Thyroid gland (tissue), 4 donors: ENCODE measurements around the gene SORCS2. TPM values are rescaled to one million over a fixed set of nuclear protein-coding genes. Genes with fewer than 3 reads are reported as not detected.

ENCODE experiments used
- DNase-seq, 2 donors: peaks; one replicate each; pipeline ENCODE4 v3.0.0-alpha.2; 2019
- H3K27ac ChIP-seq, 3 donors: fragments of 200-600 bp; sonication (generic); 1 replicate in 2 of 3; 2 replicates in 1 of 3; pipeline ENCODE4 v1.5.1; 2016 to 2019; ENCODE audit warnings: mild to moderate bottlenecking in 1 of 3, moderate library complexity in 1 of 3
- H3K27me3 ChIP-seq: fragments of 200-600 bp; sonication (generic); one replicate; pipeline ENCODE4 v1.5.1; 2019
- H3K36me3 ChIP-seq, 2 donors: fragments of 200-600 bp; sonication (generic); one replicate each; pipeline ENCODE4 v1.5.1; 2016 to 2019
- H3K4me1 ChIP-seq, 2 donors: fragments of 200-600 bp; sonication (generic); one replicate each; pipeline ENCODE4 v1.5.1; 2017 to 2019
- H3K4me3 ChIP-seq, 3 donors: fragments of 200-600 bp; sonication (generic); replicated peaks in 1 of 3; 1 replicate in 2 of 3; 2 replicates in 1 of 3; pipeline ENCODE4 v1.5.1; 2016; ENCODE audit warnings: mild to moderate bottlenecking in 1 of 3
- H3K9me3 ChIP-seq: fragments of 200-600 bp; sonication (generic); one replicate; pipeline ENCODE4 v1.5.1; 2017
- POLR2A ChIP-seq, 2 donors: fragments of 450-650 bp; IDR thresholded peaks; one replicate each; pipeline ENCODE4 v1.6.1; 2017; ENCODE audit warnings: antibody characterized with exemption in 2 of 2, mild to moderate bottlenecking in 2 of 2, moderate library complexity in 1 of 2
- WGBS, 2 donors: methylation state at CpG; one replicate each; pipeline ENCODE4 v1.1.5; 2017; 5-methylcytosine and 5-hydroxymethylcytosine counted together
- intact Hi-C: fragments of 100-400 bp; cut with DNase I; formaldehyde crosslinking; loops from one replicate; pipeline ENCODE4 v1.15.1; 2023
- total RNA-seq, 4 donors: library from RNA; depleted of rRNA; stranded (reverse); fragments of >200 nt; gene quantifications; one replicate each; pipeline ENCODE4 v1.2.3, GENCODE V29; 2016
- TF ChIP-seq, protein P1 (sequence below), 6 experiments: fragments of 200-600 bp in 3 of 6; fragments of 450-650 bp in 3 of 6; sonication (generic) in 3 of 6; IDR thresholded peaks; one replicate each; pipeline ENCODE4 v1.5.1; 2016 to 2019; ENCODE audit warnings: antibody characterized with exemption in 6 of 6, mild to moderate bottlenecking in 2 of 6, inconsistent platforms in 1 of 6, moderate library complexity in 1 of 6

Gene SORCS2
- total RNA-seq, 4 donors from 2014 or later = 1.7 to 13.6 (median 3.6) TPM

DNA sequence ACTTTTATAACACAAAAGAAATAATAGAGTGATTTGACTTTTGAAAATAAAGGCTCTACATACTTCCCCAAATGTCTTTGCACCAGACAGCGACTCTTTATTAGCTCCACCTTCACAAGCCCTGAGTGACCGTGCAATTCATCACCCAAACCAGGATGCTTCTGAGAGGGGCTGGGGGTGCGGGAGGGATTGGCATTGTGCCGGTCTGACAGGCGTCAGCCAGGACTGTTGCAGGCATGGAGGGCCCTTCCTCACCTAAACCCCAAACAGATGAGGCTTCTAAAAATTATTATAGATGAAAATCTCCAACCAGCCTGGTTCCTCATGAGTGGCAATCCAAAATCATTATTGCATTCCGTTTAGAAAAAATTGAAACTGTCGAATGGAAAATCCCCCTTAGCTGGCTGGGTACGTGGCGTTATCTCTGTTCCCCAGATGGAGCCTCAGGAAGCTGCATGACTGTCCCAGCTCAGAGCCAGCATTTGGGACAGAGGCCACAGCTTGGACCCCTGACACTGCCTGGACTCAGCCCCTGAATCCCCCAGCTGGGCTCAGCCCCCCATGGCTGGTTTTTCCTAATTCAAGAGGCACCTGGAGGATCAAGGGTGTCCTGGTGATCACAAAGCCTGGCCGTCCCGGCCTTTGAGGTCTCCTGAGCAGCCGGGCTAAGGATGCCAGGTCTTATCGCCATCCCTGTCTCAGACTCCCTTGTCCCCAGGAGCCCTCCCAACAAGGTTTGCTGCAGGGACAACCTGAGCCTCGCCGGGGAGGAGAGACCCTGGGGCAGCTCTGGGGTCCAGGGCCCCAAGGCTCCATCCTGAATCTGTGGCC, 60.4 kb downstream of the SORCS2 start:
- DNase-seq = no peak
- WGBS, 2 donors = 73 to 84% methylated on average over 11 to 12 of the region's 15 CpGs
- intact Hi-C loops = no loop called here
- TF ChIP-seq, protein P1, sequence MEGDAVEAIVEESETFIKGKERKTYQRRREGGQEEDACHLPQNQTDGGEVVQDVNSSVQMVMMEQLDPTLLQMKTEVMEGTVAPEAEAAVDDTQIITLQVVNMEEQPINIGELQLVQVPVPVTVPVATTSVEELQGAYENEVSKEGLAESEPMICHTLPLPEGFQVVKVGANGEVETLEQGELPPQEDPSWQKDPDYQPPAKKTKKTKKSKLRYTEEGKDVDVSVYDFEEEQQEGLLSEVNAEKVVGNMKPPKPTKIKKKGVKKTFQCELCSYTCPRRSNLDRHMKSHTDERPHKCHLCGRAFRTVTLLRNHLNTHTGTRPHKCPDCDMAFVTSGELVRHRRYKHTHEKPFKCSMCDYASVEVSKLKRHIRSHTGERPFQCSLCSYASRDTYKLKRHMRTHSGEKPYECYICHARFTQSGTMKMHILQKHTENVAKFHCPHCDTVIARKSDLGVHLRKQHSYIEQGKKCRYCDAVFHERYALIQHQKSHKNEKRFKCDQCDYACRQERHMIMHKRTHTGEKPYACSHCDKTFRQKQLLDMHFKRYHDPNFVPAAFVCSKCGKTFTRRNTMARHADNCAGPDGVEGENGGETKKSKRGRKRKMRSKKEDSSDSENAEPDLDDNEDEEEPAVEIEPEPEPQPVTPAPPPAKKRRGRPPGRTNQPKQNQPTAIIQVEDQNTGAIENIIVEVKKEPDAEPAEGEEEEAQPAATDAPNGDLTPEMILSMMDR (IDR thresholded peaks at IDR 0.05) = no peak
- no peak for TF ChIP-seq POLR2A (IDR thresholded peaks at IDR 0.05)
- H3K27me3 ChIP-seq = no peaks in the 10 kb centered on the region
- no peak overlapping the region for H3K4me3 ChIP-seq
- H3K27ac ChIP-seq = no peak overlapping the region
- peaks cover 0 to 11% of the 10 kb centered on the region in 2 donors for H3K4me1 ChIP-seq
- H3K9me3 ChIP-seq = no peaks in the 10 kb centered on the region
- H3K36me3 ChIP-seq = no peaks in the 10 kb centered on the region

DNA sequence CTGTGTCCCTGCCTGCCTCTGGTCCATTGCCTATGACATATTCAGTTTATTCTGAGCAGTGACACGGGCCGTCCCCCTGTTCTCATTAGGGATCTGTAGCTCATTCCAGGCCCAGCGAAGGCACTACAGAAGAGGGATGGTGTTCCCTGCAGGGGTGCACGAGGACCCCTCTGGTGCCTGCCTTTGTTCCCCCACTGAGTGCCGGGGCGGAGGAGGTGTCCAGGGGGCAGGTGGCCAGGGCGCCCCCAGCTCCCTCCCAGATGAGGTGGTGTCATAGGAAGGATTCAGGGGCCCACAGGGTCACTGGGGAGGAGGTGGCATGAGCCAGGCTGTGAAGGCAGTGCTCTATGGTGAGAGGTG, 61.0 kb downstream of the SORCS2 start:
- H3K4me1 ChIP-seq = peaks cover 0 to 11% of the 10 kb centered on the region in 2 donors
- no peaks in the 10 kb centered on the region for H3K27me3 ChIP-seq
- no peak overlapping the region for H3K4me3 ChIP-seq
- TF ChIP-seq, protein P1 (IDR thresholded peaks at IDR 0.05) = no peak
- no peaks in the 10 kb centered on the region for H3K9me3 ChIP-seq
- H3K27ac ChIP-seq = no peak overlapping the region
- intact Hi-C loops = no loop called here
- 80% methylated on average over 6 to 7 of the region's 7 CpGs for WGBS, 2 donors
- no peaks in the 10 kb centered on the region for H3K36me3 ChIP-seq
- no peak for DNase-seq

DNA sequence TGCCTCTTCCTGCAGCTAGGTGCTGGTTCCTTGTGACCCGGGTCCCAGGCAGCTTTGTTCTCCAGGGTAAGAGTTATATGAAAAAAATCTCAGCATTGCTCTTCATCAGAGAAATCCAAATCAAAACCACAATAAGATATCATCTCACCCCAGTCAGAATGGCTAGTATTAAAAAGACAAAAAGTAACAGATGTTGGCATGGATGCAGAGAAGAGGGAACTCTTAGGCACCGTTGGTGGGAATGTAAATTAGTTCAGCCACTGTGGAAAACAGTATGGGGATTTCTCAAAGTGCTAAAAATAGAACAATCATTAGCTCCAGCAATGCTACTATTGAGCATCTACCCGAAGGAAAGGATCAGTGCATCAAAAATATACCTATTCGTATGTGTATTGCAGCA, 61.5 kb downstream of the SORCS2 start:
- no peak for DNase-seq
- Histone ChIP-seq H3K27me3 (no peaks in the 10 kb centered on the region), H3K4me3 (no peak overlapping the region), H3K4me1 (peaks cover 0 to 11% of the 10 kb centered on the region in 2 donors), H3K9me3 (no peaks in the 10 kb centered on the region), H3K36me3 (no peaks in the 10 kb centered on the region), H3K27ac (no peak overlapping the region)
- WGBS, 2 donors = 73 to 86% methylated on average over 4 of the region's 4 CpGs
- TF ChIP-seq POLR2A (IDR thresholded peaks at IDR 0.05) = no peak
- TF ChIP-seq, protein P1 (IDR thresholded peaks at IDR 0.05) = no peak
- intact Hi-C loops = no loop called here

DNA sequence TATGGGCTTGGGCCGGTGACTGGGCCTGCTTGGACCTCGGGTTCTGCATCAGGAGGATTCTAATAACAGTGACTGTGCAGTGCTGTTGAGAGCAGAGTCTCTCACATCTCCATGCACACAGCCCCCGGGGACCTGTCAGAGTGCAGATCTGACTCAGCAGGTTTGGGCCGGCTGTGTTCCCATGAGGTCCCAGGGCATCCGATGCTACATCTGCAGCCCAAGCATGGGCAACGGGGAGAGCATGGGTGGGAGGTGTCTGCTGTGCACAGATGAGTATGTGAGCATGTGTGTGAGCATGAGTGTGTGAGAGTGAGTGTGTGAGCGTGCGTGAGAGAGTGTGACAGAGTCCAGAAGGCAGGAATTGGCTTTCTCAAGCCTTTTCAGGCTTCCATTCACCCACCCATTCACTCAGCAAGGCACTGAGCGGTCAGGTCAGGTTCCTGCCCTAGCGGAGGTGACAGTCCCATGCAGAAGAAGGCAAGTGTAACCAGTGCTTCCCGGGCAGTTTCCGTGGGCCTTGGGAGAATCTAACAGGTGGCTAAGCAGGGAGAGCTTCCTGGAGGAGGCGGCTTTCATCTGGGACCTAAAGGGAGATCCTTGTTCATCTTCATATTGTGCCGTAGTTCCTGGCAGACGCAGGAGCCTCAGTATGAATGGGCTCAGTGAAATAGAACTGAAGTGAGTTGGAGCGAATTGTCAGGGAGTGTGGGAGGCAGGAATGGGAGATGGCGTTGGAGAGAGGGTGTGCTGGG, 62.6 kb downstream of the SORCS2 start:
- peaks cover 0 to 11% of the 10 kb centered on the region in 2 donors for H3K4me1 ChIP-seq
- H3K27me3 ChIP-seq = no peaks in the 10 kb centered on the region
- DNase-seq = no peak
- intact Hi-C loops = no loop called here
- H3K9me3 ChIP-seq = no peaks in the 10 kb centered on the region
- H3K4me3 ChIP-seq = no peak overlapping the region
- 78 to 87% methylated on average over 17 of the region's 17 CpGs for WGBS, 2 donors
- H3K36me3 ChIP-seq = no peaks in the 10 kb centered on the region
- TF ChIP-seq, protein P1 (IDR thresholded peaks at IDR 0.05) = no peak
- no peak for TF ChIP-seq POLR2A (IDR thresholded peaks at IDR 0.05)
- no peak overlapping the region for H3K27ac ChIP-seq

DNA sequence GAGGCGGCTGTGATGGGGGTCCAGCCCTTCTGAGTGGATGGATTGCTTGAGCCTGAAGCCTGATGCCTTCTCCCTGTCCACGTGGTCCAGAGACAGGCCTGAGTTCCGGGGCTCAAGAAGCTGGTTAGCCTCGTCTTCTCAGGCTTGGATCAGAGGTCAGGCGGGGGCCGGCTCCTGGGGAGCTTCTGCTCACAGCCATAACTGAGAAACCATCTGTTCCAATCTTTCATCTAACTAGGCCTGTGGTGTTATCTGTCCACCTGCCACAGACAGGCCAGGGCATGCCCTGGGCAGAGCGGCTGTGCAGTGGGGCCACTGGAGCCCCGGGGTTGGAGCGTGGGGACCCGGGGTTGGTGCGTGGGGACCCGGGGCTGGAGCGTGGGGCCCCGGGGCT, 63.1 kb downstream of the SORCS2 start:
- no peak for DNase-seq
- Histone ChIP-seq H3K27me3 (no peaks in the 10 kb centered on the region), H3K9me3 (no peaks in the 10 kb centered on the region), H3K27ac (no peak overlapping the region), H3K36me3 (no peaks in the 10 kb centered on the region), H3K4me3 (no peak overlapping the region), H3K4me1 (peaks cover 0 to 11% of the 10 kb centered on the region in 2 donors)
- WGBS, 2 donors = 88 to 98% methylated on average over 6 to 7 of the region's 14 CpGs
- TF ChIP-seq, protein P1 (IDR thresholded peaks at IDR 0.05) = no peak
- no peak for TF ChIP-seq POLR2A (IDR thresholded peaks at IDR 0.05)
- intact Hi-C loops = no loop called here
